Panc1 (cell line): Measurements from ENCODE around the gene FFAR3. TPM values are rescaled to one million over a fixed set of nuclear protein-coding genes. Genes with fewer than 3 reads are reported as not detected.

Experiments used
- ATAC-seq: fragments of 200-7000 bp; cut with Tn5 transposase; 2 replicates; pipeline ENCODE4 v1.9.1; 2020; ENCODE audit warnings: mild to moderate bottlenecking, moderate library complexity
- BruUV-seq: library from RNA; stranded (reverse); fragments of 400-500 nt; replicated peaks from 2 replicates; lab custom pipeline; 2021; lab: Mats Ljungman, UMichigan
- CTCF ChIA-PET: fragments of 300-600 bp; sonication (Branson Sonifier 250); formaldehyde crosslinking; loops from one replicate; lab custom pipeline; 2022; ENCODE audit warnings: antibody characterized with exemption; lab: Charles Lee
- POLR2A ChIA-PET: fragments of 300-600 bp; sonication (Branson Sonifier 250); formaldehyde crosslinking; loops from one replicate; lab custom pipeline; 2022; ENCODE audit warnings: antibody characterized with exemption; lab: Charles Lee
- DNase-seq: peaks from one replicate; pipeline ENCODE4 v3.0.0-alpha.2; 2010; ENCODE audit warnings: low read depth, low spot score
- H3K27ac ChIP-seq: 2 replicates; pipeline ENCODE4 v1.5.1; 2011; ENCODE audit warnings: mild to moderate bottlenecking, low read length, inconsistent platforms
- H3K27me3 ChIP-seq: fragments of 200-500 bp; sonication (Bioruptor generic); 2 replicates; pipeline ENCODE4 v1.6.0; 2014; ENCODE audit warnings: low read length, inconsistent platforms; ENCODE audit not compliant: control insufficient read depth, insufficient read depth
- H3K36me3 ChIP-seq: fragments of 200-500 bp; sonication (Bioruptor generic); 2 replicates; pipeline ENCODE4 v1.5.1; 2014; ENCODE audit warnings: inconsistent platforms, mild to moderate bottlenecking, low read length, moderate library complexity; ENCODE audit not compliant: control insufficient read depth, insufficient read depth
- H3K4me1 ChIP-seq: 2 replicates; pipeline ENCODE4 v1.5.1; 2011; ENCODE audit warnings: inconsistent platforms, mild to moderate bottlenecking, low read length, moderate library complexity; ENCODE audit not compliant: control insufficient read depth, insufficient read depth
- H3K4me3 ChIP-seq, 2 experiments: 2 replicates each; pipeline ENCODE4 v1.5.1; 2011 to 2012; ENCODE audit warnings: low read depth in 2 of 2, low read length in 2 of 2, mild to moderate bottlenecking in 2 of 2, inconsistent platforms in 1 of 2, moderate library complexity in 1 of 2
- H3K9me3 ChIP-seq: fragments of 200-500 bp; sonication (Bioruptor generic); 2 replicates; pipeline ENCODE4 v1.5.1; 2014; ENCODE audit warnings: low read depth, mild to moderate bottlenecking, inconsistent platforms, low read length, moderate library complexity; ENCODE audit not compliant: control insufficient read depth, insufficient read depth
- POLR2AphosphoS5 ChIP-seq: IDR thresholded peaks from 2 replicates; pipeline ENCODE4 v1.6.1; 2012; ENCODE audit warnings: mild to moderate bottlenecking, low read depth, low read length, moderate library complexity
- SIN3A ChIP-seq: IDR thresholded peaks from 2 replicates; pipeline ENCODE4 v1.6.1; 2012; ENCODE audit warnings: low read depth, mild to moderate bottlenecking, low read length, moderate library complexity, borderline replicate concordance; ENCODE audit not compliant: insufficient read depth
- TCF7L2 ChIP-seq: IDR thresholded peaks from 2 replicates; pipeline ENCODE4 v1.6.1; 2011; ENCODE audit warnings: mild to moderate bottlenecking, low read depth, low read length, inconsistent platforms
- in situ Hi-C: cut with HindIII; loops from 2 replicates; pipeline ENCODE4 v1.10.0; 2016; ENCODE audit warnings: low sequenced_read_pairs, low pct_unique_long_range_greater_than_20kb
- intact Hi-C: fragments of 100-400 bp; cut with micrococcal nuclease; formaldehyde crosslinking; loops from one replicate; pipeline ENCODE4 v1.10.0; 2022; ENCODE audit not compliant: unreplicated experiment
- total RNA-seq: library from RNA; stranded (reverse); gene quantifications from one replicate; pipeline ENCODE4 v1.2.1, GENCODE V29; 2021; ENCODE audit not compliant: unreplicated experiment
- TF ChIP-seq, protein P1 (sequence below): fragments of 450-650 bp; IDR thresholded peaks from 2 replicates; pipeline ENCODE4 v1.5.1; 2017; ENCODE audit warnings: mild to moderate bottlenecking
- TF ChIP-seq, protein P2 (sequence below), 2 experiments: IDR thresholded peaks; 2 replicates each; pipeline ENCODE4 v1.6.1; 2011 to 2012; ENCODE audit warnings: low read depth in 2 of 2, control low read depth in 1 of 2, low read length in 1 of 2, mild to moderate bottlenecking in 1 of 2, moderate library complexity in 1 of 2; ENCODE audit not compliant: insufficient read depth in 1 of 2

FFAR3 gene
- total RNA-seq, 1 experiment from 2014 or later = not detected

DNA sequence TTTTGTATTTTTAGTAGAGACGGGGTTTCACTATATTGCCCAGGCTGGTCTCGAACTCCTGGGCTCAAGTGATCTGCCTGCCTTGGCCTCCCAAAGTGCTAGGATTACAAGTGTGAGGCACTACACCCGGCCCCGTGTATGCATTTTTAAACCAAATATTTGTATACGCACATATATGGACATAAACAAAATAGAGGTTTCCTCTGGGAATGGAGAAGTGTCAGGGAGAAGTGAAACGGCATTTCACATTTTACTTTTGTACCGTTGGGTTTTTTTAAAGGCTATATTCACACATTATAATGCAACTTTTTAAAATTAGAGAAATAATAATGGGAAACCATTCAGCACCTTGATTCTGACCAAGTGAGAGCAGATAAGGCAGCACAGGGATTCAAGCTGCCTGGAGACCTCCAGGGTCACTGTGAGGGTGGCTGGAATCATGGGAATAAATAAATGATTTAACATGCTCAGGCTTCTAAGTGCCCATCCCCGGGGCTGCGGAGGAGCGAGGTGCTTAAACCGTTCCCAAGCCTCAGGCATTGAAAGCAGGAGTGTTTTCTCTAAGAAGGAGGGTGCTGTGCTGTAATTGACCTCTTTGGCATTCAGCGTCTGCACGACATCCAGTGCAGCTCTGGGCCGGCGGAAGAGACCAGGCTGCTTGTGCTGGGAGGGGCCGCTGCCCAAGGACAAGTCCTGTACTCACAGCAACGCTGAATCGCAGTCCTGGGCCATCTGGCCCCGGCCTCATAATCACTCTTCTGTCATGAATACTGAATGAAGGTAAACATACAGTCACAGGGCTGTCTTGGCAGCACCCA lies 37.3 kb downstream of the FFAR3 start:
- CTCF ChIA-PET = no interaction called here
- TF ChIP-seq, protein P1, sequence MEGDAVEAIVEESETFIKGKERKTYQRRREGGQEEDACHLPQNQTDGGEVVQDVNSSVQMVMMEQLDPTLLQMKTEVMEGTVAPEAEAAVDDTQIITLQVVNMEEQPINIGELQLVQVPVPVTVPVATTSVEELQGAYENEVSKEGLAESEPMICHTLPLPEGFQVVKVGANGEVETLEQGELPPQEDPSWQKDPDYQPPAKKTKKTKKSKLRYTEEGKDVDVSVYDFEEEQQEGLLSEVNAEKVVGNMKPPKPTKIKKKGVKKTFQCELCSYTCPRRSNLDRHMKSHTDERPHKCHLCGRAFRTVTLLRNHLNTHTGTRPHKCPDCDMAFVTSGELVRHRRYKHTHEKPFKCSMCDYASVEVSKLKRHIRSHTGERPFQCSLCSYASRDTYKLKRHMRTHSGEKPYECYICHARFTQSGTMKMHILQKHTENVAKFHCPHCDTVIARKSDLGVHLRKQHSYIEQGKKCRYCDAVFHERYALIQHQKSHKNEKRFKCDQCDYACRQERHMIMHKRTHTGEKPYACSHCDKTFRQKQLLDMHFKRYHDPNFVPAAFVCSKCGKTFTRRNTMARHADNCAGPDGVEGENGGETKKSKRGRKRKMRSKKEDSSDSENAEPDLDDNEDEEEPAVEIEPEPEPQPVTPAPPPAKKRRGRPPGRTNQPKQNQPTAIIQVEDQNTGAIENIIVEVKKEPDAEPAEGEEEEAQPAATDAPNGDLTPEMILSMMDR = no peak
- TF ChIP-seq POLR2AphosphoS5 = no peak
- no peak for TF ChIP-seq SIN3A
- TF ChIP-seq, protein P2, sequence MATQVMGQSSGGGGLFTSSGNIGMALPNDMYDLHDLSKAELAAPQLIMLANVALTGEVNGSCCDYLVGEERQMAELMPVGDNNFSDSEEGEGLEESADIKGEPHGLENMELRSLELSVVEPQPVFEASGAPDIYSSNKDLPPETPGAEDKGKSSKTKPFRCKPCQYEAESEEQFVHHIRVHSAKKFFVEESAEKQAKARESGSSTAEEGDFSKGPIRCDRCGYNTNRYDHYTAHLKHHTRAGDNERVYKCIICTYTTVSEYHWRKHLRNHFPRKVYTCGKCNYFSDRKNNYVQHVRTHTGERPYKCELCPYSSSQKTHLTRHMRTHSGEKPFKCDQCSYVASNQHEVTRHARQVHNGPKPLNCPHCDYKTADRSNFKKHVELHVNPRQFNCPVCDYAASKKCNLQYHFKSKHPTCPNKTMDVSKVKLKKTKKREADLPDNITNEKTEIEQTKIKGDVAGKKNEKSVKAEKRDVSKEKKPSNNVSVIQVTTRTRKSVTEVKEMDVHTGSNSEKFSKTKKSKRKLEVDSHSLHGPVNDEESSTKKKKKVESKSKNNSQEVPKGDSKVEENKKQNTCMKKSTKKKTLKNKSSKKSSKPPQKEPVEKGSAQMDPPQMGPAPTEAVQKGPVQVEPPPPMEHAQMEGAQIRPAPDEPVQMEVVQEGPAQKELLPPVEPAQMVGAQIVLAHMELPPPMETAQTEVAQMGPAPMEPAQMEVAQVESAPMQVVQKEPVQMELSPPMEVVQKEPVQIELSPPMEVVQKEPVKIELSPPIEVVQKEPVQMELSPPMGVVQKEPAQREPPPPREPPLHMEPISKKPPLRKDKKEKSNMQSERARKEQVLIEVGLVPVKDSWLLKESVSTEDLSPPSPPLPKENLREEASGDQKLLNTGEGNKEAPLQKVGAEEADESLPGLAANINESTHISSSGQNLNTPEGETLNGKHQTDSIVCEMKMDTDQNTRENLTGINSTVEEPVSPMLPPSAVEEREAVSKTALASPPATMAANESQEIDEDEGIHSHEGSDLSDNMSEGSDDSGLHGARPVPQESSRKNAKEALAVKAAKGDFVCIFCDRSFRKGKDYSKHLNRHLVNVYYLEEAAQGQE (IDR thresholded peaks at IDR 0.05; ENCODE audit: insufficient read depth in 1 of 2, low read depth in 2 of 2, low read length in 1 of 2) = no peak
- TF ChIP-seq TCF7L2 = no peak
- POLR2A ChIA-PET = no interaction called here

DNA sequence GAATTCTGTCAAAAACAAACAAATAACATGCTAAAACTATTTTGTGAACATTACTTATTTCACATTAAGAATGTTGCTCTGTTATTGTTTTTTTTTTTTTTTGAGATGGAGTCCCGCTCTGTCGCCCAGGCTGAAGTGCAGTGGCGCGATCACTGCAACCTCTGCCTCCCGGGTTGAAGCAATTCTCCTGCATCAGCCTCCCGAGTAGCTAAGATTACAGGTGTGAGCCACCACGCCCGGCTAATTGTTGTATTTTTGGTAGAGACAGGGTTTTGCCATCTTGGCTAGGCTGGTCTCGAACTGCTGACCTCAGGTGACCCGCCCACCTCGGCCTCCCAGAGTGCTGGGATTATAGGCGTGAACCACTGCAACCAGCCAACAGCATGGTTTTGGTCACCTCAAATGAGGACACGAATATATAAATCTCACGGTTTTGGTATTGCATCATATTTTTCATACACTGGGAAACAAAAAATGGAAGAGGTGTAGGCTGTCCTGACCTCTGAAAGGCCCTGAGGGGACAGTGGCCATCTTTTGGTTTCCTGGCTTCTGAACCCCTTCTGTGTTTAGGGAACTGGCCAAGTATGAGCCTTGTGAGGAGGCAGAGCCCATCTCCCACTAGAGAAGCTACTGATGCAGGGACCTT lies 38.1 kb downstream of the FFAR3 start:
- H3K4me3 ChIP-seq = no peak overlapping the region
- TF ChIP-seq, protein P1 = no peak
- TF ChIP-seq POLR2AphosphoS5 (no peak), TCF7L2 (no peak)
- H3K9me3 ChIP-seq = no peaks in the 10 kb centered on the region
- ATAC-seq (no peak), DNase-seq (no peak)
- no peaks in the 10 kb centered on the region for H3K4me1 ChIP-seq
- no peaks in the 10 kb centered on the region for H3K36me3 ChIP-seq
- H3K27ac ChIP-seq = no peak overlapping the region
- no TSS peak for BruUV-seq
- in situ Hi-C loops (no loop called here), intact Hi-C loops (no loop called here)
- no peaks in the 10 kb centered on the region for H3K27me3 ChIP-seq
- ChIA-PET CTCF (interaction anchor here (0.7 kb wide), 1 partner anchor 108 kb away, joined by 3 read pairs; no protein-coding TSS in a partner anchor), POLR2A (no interaction called here)

More for the DNA sequence above, 37.3 kb downstream of the FFAR3 start:
- in situ Hi-C loops (no loop called here), intact Hi-C loops (no loop called here)
- Histone ChIP-seq H3K27ac (no peak overlapping the region), H3K36me3 (no peaks in the 10 kb centered on the region), H3K27me3 (no peaks in the 10 kb centered on the region), H3K9me3 (no peaks in the 10 kb centered on the region), H3K4me3 (no peak overlapping the region), H3K4me1 (no peaks in the 10 kb centered on the region)
- no TSS peak for BruUV-seq
- ATAC-seq (peak; percentile 84), DNase-seq (no peak)
